ENCODE data around the gene PLAC1.
A peak's percentile ranks its signal among the peaks of the same experiment; 100 is the strongest.

The PLAC1 gene, protein sequence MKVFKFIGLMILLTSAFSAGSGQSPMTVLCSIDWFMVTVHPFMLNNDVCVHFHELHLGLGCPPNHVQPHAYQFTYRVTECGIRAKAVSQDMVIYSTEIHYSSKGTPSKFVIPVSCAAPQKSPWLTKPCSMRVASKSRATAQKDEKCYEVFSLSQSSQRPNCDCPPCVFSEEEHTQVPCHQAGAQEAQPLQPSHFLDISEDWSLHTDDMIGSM

DNA sequence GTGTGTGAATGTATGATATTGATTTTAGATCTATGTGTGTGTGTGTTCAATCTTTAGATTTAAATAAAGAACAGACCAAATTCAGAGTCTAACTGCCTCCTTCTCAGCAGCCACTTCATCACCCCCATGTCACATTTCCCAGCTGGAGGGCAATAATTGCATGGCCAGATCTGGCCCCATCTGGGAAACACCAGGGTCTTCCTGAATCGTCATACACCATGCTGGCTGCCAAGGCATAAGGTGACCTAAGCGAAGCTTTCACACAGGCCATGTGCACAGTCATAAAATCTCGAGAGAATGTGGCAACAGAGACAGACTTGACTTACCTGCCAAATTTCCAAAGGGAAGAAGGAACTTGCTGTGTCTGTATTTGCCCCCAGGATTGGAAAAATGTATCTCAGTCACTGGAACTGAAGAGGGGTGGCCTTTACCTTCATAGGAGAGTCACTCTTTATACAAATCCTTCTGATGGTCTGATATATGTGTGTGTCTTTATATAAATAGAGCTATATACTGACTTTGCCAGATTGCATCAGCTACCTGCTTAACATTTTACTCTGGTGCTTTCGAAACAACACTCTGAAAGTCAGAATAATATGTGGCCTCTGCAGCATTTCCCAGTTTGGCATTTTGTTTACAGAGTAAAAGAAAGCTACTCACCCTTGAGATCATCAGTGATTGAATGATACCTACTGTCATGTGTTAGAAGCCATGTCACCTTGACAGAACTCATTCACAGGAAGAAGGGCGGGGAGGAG, at the start of gene PLAC1:
Gene PLAC1, minus strand, starts transcription at position 470 of the 758 bp plus-strand sequence. CDS start 91,789 bp downstream, outside the sequence.
- DNase-seq = no peak

GRCh38 chrX:134706138-134706537, 47.9 kb upstream of the PLAC1 start:
- no peak for DNase-seq

- DNase-seq = no peak
Measured at GRCh38 chrX:134695999-134696398, 37.7 kb upstream of the PLAC1 start.

- DNase-seq = no peak
Measured at GRCh38 chrX:134694333-134695322, 36.4 kb upstream of the PLAC1 start.

GRCh38 chrX:134693644-134694043, 35.4 kb upstream of the PLAC1 start:
- DNase-seq = no peak

DNA sequence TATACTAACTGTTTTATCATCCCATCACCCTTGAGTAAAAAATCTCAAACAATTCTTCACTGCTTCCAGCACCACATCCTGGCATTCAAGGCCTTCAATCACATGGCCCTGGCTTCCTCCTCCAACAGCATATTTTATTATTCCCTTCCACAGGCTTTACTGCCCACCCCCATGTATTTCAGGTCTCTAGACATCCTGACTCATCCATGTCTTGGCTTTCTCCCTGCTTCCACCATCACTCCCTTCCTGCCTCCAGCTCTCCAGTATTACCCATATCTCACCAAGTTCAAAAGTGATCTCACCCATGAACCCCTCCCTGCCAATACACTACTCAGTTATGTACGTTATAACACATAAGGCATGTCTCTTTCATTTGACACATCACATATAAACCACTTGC, 34.7 kb upstream of the PLAC1 start:
- no peak for DNase-seq

DNA sequence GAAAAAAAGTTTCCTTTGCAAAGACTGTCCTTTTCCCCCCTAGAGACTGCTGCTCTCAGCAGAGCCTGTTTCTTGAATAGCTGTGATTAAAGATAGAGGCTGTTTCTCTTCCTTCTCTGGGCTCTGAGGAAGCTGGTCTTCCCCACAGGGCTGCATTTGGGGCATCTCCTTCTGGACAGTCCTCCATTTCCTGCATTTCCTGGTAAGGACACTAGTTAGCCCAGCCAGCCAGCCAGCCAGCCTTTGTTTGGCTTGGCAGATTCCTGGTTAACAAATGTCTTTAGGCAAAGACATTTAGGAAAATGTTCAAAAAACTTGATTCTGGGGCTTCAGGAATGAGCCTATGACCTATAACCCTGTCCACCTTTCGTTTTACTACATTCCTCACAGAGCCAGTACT, 34.0 kb upstream of the PLAC1 start:
- DNase-seq = no peak

- no peak for DNase-seq
Measured at GRCh38 chrX:134691453-134691852, 33.2 kb upstream of the PLAC1 start.

- no peak for DNase-seq
Measured at GRCh38 chrX:134688839-134689238, 30.6 kb upstream of the PLAC1 start.

GRCh38 chrX:134688031-134688823, 30.0 kb upstream of the PLAC1 start:
- no peak for DNase-seq

DNA sequence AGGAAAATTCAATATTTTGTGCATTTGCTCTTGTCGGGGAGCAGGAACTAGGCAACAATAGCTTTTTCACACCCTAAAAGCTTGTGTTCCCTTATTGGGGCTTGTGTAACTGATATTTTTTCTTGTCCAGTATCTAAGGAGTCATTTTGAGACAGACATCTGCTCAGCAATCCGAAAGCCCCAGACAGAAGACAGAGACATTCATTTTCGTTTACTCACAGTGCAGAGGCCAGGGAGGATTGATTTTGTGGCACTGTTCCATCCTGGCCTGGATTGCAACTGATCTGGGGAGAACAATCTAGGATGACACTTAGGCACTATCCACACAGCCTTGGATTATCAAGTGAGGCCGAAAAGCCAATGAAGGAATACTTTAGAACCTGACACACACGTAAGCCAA, 27.4 kb upstream of the PLAC1 start:
- DNase-seq = no peak

DNA sequence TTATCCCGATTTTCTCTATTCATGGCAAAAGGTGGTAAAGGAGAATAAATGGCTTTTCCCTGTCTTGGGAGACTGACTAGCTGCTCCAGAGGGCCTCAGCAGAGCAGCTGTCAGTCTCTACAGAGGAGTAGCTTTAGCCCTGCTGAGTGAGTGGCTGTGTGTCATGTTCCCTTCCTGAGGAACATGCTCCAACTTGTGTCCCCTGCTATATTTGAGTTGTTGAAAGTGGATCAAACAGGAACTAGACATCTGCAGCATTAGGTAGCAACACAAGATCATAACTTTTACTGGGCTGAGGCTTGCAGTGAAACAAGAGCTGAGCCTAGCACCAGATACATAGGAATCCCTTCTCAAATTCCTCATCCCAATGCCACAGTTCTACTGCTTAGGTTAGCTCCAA, 26.7 kb upstream of the PLAC1 start:
- DNase-seq = no peak

GRCh38 chrX:134683351-134684005, 25.2 kb upstream of the PLAC1 start:
- no peak for DNase-seq

GRCh38 chrX:134682081-134682480, 23.8 kb upstream of the PLAC1 start:
- DNase-seq = no peak

- no peak for DNase-seq
Measured at GRCh38 chrX:134679644-134680043, 21.4 kb upstream of the PLAC1 start.

GRCh38 chrX:134679221-134679620, 20.9 kb upstream of the PLAC1 start:
- DNase-seq = no peak

- no peak for DNase-seq
Measured at GRCh38 chrX:134677332-134677731, 19.1 kb upstream of the PLAC1 start.

GRCh38 chrX:134676436-134676835, 18.2 kb upstream of the PLAC1 start:
- DNase-seq = no peak

DNA sequence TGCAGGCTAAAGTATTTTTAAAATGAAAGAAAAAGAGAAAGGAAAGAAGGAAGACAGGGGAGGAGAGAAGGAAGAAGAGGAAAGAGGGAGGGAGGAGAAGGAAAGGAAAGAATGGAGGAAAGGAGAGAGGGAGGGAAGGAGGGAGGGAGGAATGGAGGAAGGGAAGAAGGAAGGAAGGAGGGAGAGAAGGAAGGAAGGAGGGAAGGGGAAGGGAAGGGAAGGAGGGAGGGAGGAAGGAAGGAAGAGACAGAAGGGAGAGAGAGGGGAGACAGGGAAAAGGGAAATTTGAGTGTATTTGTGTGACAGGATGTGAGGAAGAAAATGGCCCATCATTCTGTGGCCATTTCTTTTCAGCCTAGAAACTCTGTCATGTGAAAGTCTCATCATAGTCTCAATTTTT, 14.9 kb upstream of the PLAC1 start:
- DNase-seq = no peak

DNA sequence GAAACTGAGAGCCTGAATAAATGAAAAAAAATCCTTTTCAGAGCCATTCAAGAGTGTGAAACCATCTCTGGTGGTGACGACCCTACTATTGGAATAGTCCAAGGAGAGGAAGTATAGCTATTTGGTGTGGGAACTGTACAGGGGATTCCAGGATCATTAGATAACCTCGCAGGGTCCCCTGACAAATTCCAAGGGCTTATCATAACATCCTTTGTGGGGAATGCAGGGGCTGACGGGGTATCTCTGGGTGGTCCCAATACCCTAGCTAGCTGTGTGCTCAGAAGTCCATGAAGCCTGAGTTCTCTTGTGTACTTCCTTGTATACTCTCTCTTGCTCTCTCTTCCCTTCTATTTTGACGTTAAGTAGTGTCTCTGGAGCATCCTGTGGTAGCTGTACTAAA, 13.8 kb upstream of the PLAC1 start:
- no peak for DNase-seq

GRCh38 chrX:134671294-134671693, 13.0 kb upstream of the PLAC1 start:
- peak; percentile 19 for DNase-seq
